ENCODE measurements around the gene ACTG1.

DNA sequence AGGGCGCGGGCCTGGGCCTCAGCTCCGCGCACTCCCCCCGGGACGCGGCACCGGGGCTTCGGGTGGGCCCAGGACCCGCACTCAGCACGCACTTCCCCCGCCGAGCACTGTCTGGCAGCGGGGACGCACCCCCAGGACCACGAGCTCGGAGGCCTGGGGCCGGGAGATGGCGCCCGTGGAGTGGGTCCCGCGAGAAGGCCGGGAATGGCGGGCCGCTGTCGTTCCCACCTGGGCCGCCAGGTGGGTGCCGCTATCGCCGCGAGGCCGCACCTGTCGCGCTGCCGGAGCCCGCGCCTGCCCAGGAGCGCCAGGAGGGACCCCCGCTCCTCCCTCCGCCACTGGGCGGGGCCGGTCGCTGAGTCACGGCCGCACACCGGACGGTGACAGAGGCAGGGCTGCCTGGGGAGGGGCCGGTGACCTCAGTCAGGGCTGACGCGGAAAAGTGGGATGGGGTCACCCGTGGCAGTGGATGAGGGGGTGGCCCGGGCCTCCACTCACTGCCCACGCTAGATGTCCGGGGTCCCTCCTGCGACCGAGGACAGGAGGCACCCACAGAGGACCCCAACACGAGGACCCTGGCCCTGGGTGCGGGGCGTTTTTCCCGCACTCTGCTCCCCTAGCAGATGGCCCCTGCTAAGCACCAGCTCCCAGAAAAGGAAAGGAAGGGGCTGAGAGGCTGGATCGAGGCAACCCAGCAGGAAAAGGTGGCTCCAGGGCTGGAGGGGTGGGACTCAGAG lies 6.9 kb upstream of the ACTG1 start:
- TF ChIP-seq, protein P1, sequence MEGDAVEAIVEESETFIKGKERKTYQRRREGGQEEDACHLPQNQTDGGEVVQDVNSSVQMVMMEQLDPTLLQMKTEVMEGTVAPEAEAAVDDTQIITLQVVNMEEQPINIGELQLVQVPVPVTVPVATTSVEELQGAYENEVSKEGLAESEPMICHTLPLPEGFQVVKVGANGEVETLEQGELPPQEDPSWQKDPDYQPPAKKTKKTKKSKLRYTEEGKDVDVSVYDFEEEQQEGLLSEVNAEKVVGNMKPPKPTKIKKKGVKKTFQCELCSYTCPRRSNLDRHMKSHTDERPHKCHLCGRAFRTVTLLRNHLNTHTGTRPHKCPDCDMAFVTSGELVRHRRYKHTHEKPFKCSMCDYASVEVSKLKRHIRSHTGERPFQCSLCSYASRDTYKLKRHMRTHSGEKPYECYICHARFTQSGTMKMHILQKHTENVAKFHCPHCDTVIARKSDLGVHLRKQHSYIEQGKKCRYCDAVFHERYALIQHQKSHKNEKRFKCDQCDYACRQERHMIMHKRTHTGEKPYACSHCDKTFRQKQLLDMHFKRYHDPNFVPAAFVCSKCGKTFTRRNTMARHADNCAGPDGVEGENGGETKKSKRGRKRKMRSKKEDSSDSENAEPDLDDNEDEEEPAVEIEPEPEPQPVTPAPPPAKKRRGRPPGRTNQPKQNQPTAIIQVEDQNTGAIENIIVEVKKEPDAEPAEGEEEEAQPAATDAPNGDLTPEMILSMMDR (IDR thresholded peaks at IDR 0.05): peak; percentile 57 to 92 (median 83)
- TF ChIP-seq POLR2A (IDR thresholded peaks at IDR 0.05): peak; percentile 19 to 77

Data from thyroid gland (tissue), 4 donors.